NCI-H774 (cell line): Measurements from ENCODE around the gene CNPY1.

Experiments used
- DNase-seq: peaks from one replicate; lab custom pipeline; 2025; lab: John Stamatoyannopoulos, UW

The CNPY1 gene

GRCh38 chr7:155466142-155466813, 80.1 kb downstream of the CNPY1 start:
- no peak for DNase-seq

GRCh38 chr7:155465761-155466141, 80.6 kb downstream of the CNPY1 start:
- no peak for DNase-seq

GRCh38 chr7:155464948-155465739, 81.2 kb downstream of the CNPY1 start:
- DNase-seq: no peak

- no peak for DNase-seq
Measured at GRCh38 chr7:155464183-155464582, 82.2 kb downstream of the CNPY1 start.

GRCh38 chr7:155463114-155463811, 83.1 kb downstream of the CNPY1 start:
- DNase-seq: no peak

- DNase-seq: no peak
Measured at GRCh38 chr7:155462163-155462735, 84.1 kb downstream of the CNPY1 start.

GRCh38 chr7:155461631-155462030, 84.7 kb downstream of the CNPY1 start:
- DNase-seq: no peak

- no peak for DNase-seq
Measured at GRCh38 chr7:155460926-155461613, 85.3 kb downstream of the CNPY1 start.

- DNase-seq: no peak
Measured at GRCh38 chr7:155459700-155460461, 86.5 kb downstream of the CNPY1 start.

GRCh38 chr7:155458878-155459699, 87.3 kb downstream of the CNPY1 start:
- no peak for DNase-seq

GRCh38 chr7:155458111-155458877, 88.1 kb downstream of the CNPY1 start, which contains the start of gene EN2:
Gene EN2 (plus strand): TSS chr7:155458129. CDS start chr7:155458378, 249 bp downstream.
- DNase-seq: no peak

GRCh38 chr7:155457544-155458110, 88.7 kb downstream of the CNPY1 start:
- DNase-seq: no peak

GRCh38 chr7:155456738-155457543, 89.4 kb downstream of the CNPY1 start:
- DNase-seq: peak; percentile 38

- DNase-seq: no peak
Measured at GRCh38 chr7:155455776-155456737, 90.3 kb downstream of the CNPY1 start.

- DNase-seq: no peak
Measured at GRCh38 chr7:155455132-155455693, 91.1 kb downstream of the CNPY1 start.
